T-helper 2 cell treated with Interferon-gamma antibody and Interleukin-4, amounts not matched to agents 5 μg/mL and 100 μg/mL, for 36 hours (primary cell): ENCODE measurements around the gene PLEKHM2.

Experiments
- DNase-seq: peaks from one replicate; pipeline ENCODE4 v3.0.0; 2021; ENCODE audit warnings: low spot score
- H3K27ac Mint-ChIP-seq: one replicate; pipeline ENCODE4 v1.8.0; 2021; ENCODE audit warnings: mild to moderate bottlenecking, mixed read lengths
- H3K27me3 Mint-ChIP-seq: one replicate; pipeline ENCODE4 v1.8.0; 2021; ENCODE audit warnings: low read depth, mixed read lengths
- H3K36me3 Mint-ChIP-seq: one replicate; pipeline ENCODE4 v1.8.0; 2021; ENCODE audit warnings: low read depth, mixed read lengths
- H3K4me1 Mint-ChIP-seq: one replicate; pipeline ENCODE4 v1.8.0; 2021; ENCODE audit warnings: low read depth, mixed read lengths
- H3K4me3 Mint-ChIP-seq: one replicate; pipeline ENCODE4 v1.8.0; 2022; ENCODE audit warnings: mild to moderate bottlenecking, moderate library complexity, mixed read lengths
- H3K9me3 Mint-ChIP-seq: one replicate; pipeline ENCODE4 v1.8.0; 2021; ENCODE audit warnings: mixed read lengths

The PLEKHM2 gene

GRCh38 chr1:15667362-15667761 is 16.8 kb upstream of the PLEKHM2 start:
- Mint-ChIP-seq H3K27me3 (no peaks in the 10 kb centered on the region), H3K36me3 (no peaks in the 10 kb centered on the region), H3K27ac (no peak overlapping the region), H3K9me3 (no peaks in the 10 kb centered on the region), H3K4me1 (no peaks in the 10 kb centered on the region), H3K4me3 (no peak overlapping the region)
- no peak for DNase-seq

- no peaks in the 10 kb centered on the region for H3K9me3 Mint-ChIP-seq
- no peaks in the 10 kb centered on the region for H3K4me1 Mint-ChIP-seq
- no peak overlapping the region for H3K27ac Mint-ChIP-seq
- H3K4me3 Mint-ChIP-seq = no peak overlapping the region
- DNase-seq = no peak
- no peaks in the 10 kb centered on the region for H3K27me3 Mint-ChIP-seq
- H3K36me3 Mint-ChIP-seq = no peaks in the 10 kb centered on the region
These were observed 15.9 kb upstream of the PLEKHM2 start for GRCh38 chr1:15668089-15668754.

- no peak overlapping the region for H3K27ac Mint-ChIP-seq
- H3K9me3 Mint-ChIP-seq = no peaks in the 10 kb centered on the region
- H3K4me3 Mint-ChIP-seq = no peak overlapping the region
- DNase-seq = no peak
- no peaks in the 10 kb centered on the region for H3K27me3 Mint-ChIP-seq
- H3K4me1 Mint-ChIP-seq = no peaks in the 10 kb centered on the region
- H3K36me3 Mint-ChIP-seq = no peaks in the 10 kb centered on the region
These were observed 15.0 kb upstream of the PLEKHM2 start for GRCh38 chr1:15669074-15669473.

GRCh38 chr1:15669864-15670263 is 14.3 kb upstream of the PLEKHM2 start:
- Mint-ChIP-seq H3K4me1 (no peaks in the 10 kb centered on the region), H3K36me3 (no peaks in the 10 kb centered on the region), H3K27me3 (no peaks in the 10 kb centered on the region), H3K27ac (no peak overlapping the region), H3K9me3 (no peaks in the 10 kb centered on the region), H3K4me3 (no peak overlapping the region)
- DNase-seq = no peak

GRCh38 chr1:15671430-15671829 is 12.7 kb upstream of the PLEKHM2 start:
- H3K4me3 Mint-ChIP-seq = no peak overlapping the region
- H3K4me1 Mint-ChIP-seq = no peaks in the 10 kb centered on the region
- H3K27me3 Mint-ChIP-seq = no peaks in the 10 kb centered on the region
- H3K9me3 Mint-ChIP-seq = no peaks in the 10 kb centered on the region
- no peak overlapping the region for H3K27ac Mint-ChIP-seq
- no peaks in the 10 kb centered on the region for H3K36me3 Mint-ChIP-seq
- DNase-seq = no peak

GRCh38 chr1:15674386-15675159 is 9.5 kb upstream of the PLEKHM2 start:
- Mint-ChIP-seq H3K9me3 (no peaks in the 10 kb centered on the region), H3K4me1 (peaks cover 4% of the 10 kb centered on the region), H3K27ac (no peak overlapping the region), H3K36me3 (no peaks in the 10 kb centered on the region), H3K4me3 (no peak overlapping the region), H3K27me3 (no peaks in the 10 kb centered on the region)
- no peak for DNase-seq

GRCh38 chr1:15676010-15676409 is 8.1 kb upstream of the PLEKHM2 start:
- Mint-ChIP-seq H3K27me3 (no peaks in the 10 kb centered on the region), H3K9me3 (no peaks in the 10 kb centered on the region), H3K36me3 (no peaks in the 10 kb centered on the region), H3K27ac (no peak overlapping the region), H3K4me1 (peaks cover 6% of the 10 kb centered on the region), H3K4me3 (no peak overlapping the region)
- DNase-seq = no peak

GRCh38 chr1:15676688-15677661 is 7.1 kb upstream of the PLEKHM2 start:
- H3K4me3 Mint-ChIP-seq = no peak overlapping the region
- H3K27ac Mint-ChIP-seq = no peak overlapping the region
- no peaks in the 10 kb centered on the region for H3K27me3 Mint-ChIP-seq
- H3K9me3 Mint-ChIP-seq = no peaks in the 10 kb centered on the region
- DNase-seq = no peak
- H3K4me1 Mint-ChIP-seq = peaks cover 9% of the 10 kb centered on the region
- no peaks in the 10 kb centered on the region for H3K36me3 Mint-ChIP-seq

GRCh38 chr1:15678578-15678977 is 5.5 kb upstream of the PLEKHM2 start:
- Mint-ChIP-seq H3K4me1 (peaks cover 9% of the 10 kb centered on the region), H3K9me3 (no peaks in the 10 kb centered on the region), H3K4me3 (no peak overlapping the region), H3K36me3 (no peaks in the 10 kb centered on the region), H3K27ac (no peak overlapping the region), H3K27me3 (no peaks in the 10 kb centered on the region)
- DNase-seq = no peak

GRCh38 chr1:15680131-15680530 is 4.0 kb upstream of the PLEKHM2 start:
- no peak for DNase-seq
- H3K4me3 Mint-ChIP-seq = no peak overlapping the region
- peaks cover 11% of the 10 kb centered on the region for H3K4me1 Mint-ChIP-seq
- H3K36me3 Mint-ChIP-seq = no peaks in the 10 kb centered on the region
- no peaks in the 10 kb centered on the region for H3K9me3 Mint-ChIP-seq
- no peak overlapping the region for H3K27ac Mint-ChIP-seq
- no peaks in the 10 kb centered on the region for H3K27me3 Mint-ChIP-seq

- no peak overlapping the region for H3K27ac Mint-ChIP-seq
- H3K4me1 Mint-ChIP-seq = peaks cover 16% of the 10 kb centered on the region
- H3K36me3 Mint-ChIP-seq = peaks cover 2% of the 10 kb centered on the region
- H3K4me3 Mint-ChIP-seq = no peak overlapping the region
- no peaks in the 10 kb centered on the region for H3K9me3 Mint-ChIP-seq
- no peaks in the 10 kb centered on the region for H3K27me3 Mint-ChIP-seq
- DNase-seq = no peak
These were observed 3.4 kb upstream of the PLEKHM2 start for GRCh38 chr1:15680561-15681348.

GRCh38 chr1:15681349-15682292 is 2.5 kb upstream of the PLEKHM2 start:
- no peaks in the 10 kb centered on the region for H3K9me3 Mint-ChIP-seq
- peaks cover 20% of the 10 kb centered on the region for H3K4me1 Mint-ChIP-seq
- H3K4me3 Mint-ChIP-seq = no peak overlapping the region
- no peaks in the 10 kb centered on the region for H3K27me3 Mint-ChIP-seq
- no peak for DNase-seq
- peaks cover 4% of the 10 kb centered on the region for H3K36me3 Mint-ChIP-seq
- peak overlapping the region; percentile 45 for H3K27ac Mint-ChIP-seq
